ENCODE data around the gene HCFC1R1. TPM values are rescaled to one million over a fixed set of nuclear protein-coding genes. Genes with fewer than 3 reads are reported as not detected.

Gene HCFC1R1
- polyA plus RNA-seq, 3 donors = 16.7 to 27.1 (median 19.9) TPM

DNA sequence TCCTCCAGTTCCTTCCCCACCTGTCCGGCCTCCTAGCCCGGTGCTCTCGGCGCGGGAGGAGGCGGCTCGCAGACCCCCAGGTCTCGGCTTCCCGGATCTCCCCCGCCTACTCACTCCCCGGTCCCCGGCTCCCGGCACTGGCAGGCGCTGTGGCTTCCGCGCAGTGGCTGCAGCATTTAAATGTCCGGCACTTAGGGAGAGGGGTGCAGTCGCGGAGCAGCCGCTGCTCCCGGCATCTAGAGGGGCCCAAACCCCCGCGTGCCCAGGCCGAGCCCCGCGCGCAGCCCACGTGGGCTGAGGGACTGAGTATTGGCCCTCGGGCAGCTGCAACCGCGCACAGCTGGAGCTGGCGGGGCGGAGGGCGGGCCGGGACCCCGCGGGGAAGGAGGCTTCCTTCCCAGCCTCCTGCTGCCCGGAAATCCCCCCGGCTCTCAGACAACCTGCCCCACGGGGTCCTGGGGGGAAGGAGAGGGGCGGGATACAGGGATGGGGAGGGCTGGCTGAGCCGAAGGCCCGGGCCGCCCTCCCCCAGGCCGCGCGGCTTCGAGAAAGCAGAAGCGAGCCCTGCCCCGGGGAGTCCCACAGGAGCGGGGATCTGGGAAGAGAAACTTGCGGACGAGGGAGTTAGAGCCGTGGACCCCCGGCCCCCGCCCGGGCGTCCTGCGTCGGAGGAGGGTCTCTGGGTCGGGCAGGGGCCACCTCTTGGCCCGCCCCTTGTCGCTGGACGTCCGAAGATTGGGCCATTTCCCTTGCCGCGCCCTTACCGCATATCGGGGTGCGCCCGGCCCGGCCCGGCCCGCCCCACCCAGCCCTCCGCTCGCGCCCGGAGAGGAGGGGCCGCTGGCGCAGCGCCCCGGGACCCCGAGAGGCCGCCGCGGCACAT, 22.3 kb upstream of the HCFC1R1 start, which contains the start of gene MMP25:
Gene MMP25, plus strand, starts transcription at position 804 of the 883 bp plus-strand sequence. CDS start 357 bp downstream, outside the sequence.
- H3K27me3 ChIP-seq (ENCODE audit: control insufficient read depth in 2 of 2, insufficient read depth in 2 of 2, low read length in 2 of 2) = peaks cover 7 to 31% of the 10 kb centered on the region in 2 donors
- peaks cover 58 to 75% of the 10 kb centered on the region in 2 donors for H3K4me1 ChIP-seq (ENCODE audit: control insufficient read depth in 1 of 2, insufficient read depth in 2 of 2, low read length in 2 of 2)
- Mint-ChIP-seq H3K27ac (peak within 1 kb of the TSS in 2 of 7 donors; percentile 41 to 45), H3K36me3 (peaks cover 17 to 24% of the 10 kb centered on the region in 2 donors), H3K27me3 (ENCODE audit: low read depth in 3 of 3) (peaks cover 31 to 45% (median 41%) of the 10 kb centered on the region in 3 donors), H3K4me3 (peak within 1 kb of the TSS; percentile 85 to 94), H3K9me3 (peaks cover 0 to 9% (median 3%) of the 10 kb centered on the region in 7 donors), H3K4me1 (peaks cover 53% of the 10 kb centered on the region)
- no peaks in the 10 kb centered on the region for H3K79me2 ChIP-seq (ENCODE audit: insufficient read depth, low read length)
- DNase-seq = peak in 2 of 3 donors; percentile 54 to 71
- H3K9me3 ChIP-seq (replicated peaks in 1 of 2; ENCODE audit: control insufficient read depth in 1 of 2, insufficient read depth in 1 of 2, low read length in 2 of 2) = no peaks in the 10 kb centered on the region
- H4K20me1 ChIP-seq (ENCODE audit: insufficient read depth, low read length) = no peaks in the 10 kb centered on the region
- H3K4me3 ChIP-seq (replicated peaks in 1 of 3; ENCODE audit: low read depth in 2 of 3, low read length in 3 of 3) = peak within 1 kb of the TSS; percentile 51 to 86 (median 73)
- peak within 1 kb of the TSS; percentile 100 for H3K4me2 ChIP-seq (replicated peaks; ENCODE audit: extremely low read depth, low read length, poor library complexity, severe bottlenecking)
- TF ChIP-seq, protein P1, sequence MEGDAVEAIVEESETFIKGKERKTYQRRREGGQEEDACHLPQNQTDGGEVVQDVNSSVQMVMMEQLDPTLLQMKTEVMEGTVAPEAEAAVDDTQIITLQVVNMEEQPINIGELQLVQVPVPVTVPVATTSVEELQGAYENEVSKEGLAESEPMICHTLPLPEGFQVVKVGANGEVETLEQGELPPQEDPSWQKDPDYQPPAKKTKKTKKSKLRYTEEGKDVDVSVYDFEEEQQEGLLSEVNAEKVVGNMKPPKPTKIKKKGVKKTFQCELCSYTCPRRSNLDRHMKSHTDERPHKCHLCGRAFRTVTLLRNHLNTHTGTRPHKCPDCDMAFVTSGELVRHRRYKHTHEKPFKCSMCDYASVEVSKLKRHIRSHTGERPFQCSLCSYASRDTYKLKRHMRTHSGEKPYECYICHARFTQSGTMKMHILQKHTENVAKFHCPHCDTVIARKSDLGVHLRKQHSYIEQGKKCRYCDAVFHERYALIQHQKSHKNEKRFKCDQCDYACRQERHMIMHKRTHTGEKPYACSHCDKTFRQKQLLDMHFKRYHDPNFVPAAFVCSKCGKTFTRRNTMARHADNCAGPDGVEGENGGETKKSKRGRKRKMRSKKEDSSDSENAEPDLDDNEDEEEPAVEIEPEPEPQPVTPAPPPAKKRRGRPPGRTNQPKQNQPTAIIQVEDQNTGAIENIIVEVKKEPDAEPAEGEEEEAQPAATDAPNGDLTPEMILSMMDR (IDR thresholded peaks at IDR 0.05) = no peak
- under 1% methylated on average over 75 of the region's 86 CpGs for WGBS (ENCODE audit: insufficient coverage)
- H3K36me3 ChIP-seq (replicated peaks in 1 of 2; ENCODE audit: control insufficient read depth in 1 of 2, insufficient read depth in 2 of 2, low read length in 2 of 2) = no peaks in the 10 kb centered on the region
- H3K9ac ChIP-seq (ENCODE audit: insufficient read depth, low read length, poor library complexity, severe bottlenecking) = peak within 1 kb of the TSS; percentile 70
- H3K27ac ChIP-seq (ENCODE audit: low read depth in 1 of 2, low read length in 2 of 2) = peak within 1 kb of the TSS in 1 of 2 donors; percentile 44
- H2AFZ ChIP-seq (ENCODE audit: insufficient read depth, low read depth, low read length, poor library complexity, severe bottlenecking) = peak within 1 kb of the TSS; percentile 93
- intact Hi-C loops (cut with micrococcal nuclease) = no loop called here

GRCh38 chr16:3044708-3045107, 21.0 kb upstream of the HCFC1R1 start:
- H3K4me3 Mint-ChIP-seq = peak overlapping the region; percentile 85 to 94
- 100% methylated on average over 1 of the region's 6 CpGs for WGBS (ENCODE audit: insufficient coverage)
- Histone ChIP-seq H3K36me3 (replicated peaks in 1 of 2; ENCODE audit: control insufficient read depth in 1 of 2, insufficient read depth in 2 of 2, low read length in 2 of 2) (no peaks in the 10 kb centered on the region), H2AFZ (ENCODE audit: insufficient read depth, low read depth, low read length, poor library complexity, severe bottlenecking) (no peak overlapping the region), H3K79me2 (ENCODE audit: insufficient read depth, low read length) (no peaks in the 10 kb centered on the region), H3K4me2 (replicated peaks; ENCODE audit: extremely low read depth, low read length, poor library complexity, severe bottlenecking) (peak overlapping the region; percentile 100), H3K27ac (ENCODE audit: low read depth in 1 of 2, low read length in 2 of 2) (no peak overlapping the region), H3K4me3 (replicated peaks in 1 of 3; ENCODE audit: low read depth in 2 of 3, low read length in 3 of 3) (peak overlapping the region in 1 of 3 experiments; percentile 86), H3K9ac (ENCODE audit: insufficient read depth, low read length, poor library complexity, severe bottlenecking) (no peak overlapping the region), H4K20me1 (ENCODE audit: insufficient read depth, low read length) (no peaks in the 10 kb centered on the region), H3K27me3 (ENCODE audit: control insufficient read depth in 2 of 2, insufficient read depth in 2 of 2, low read length in 2 of 2) (peaks cover 7 to 35% of the 10 kb centered on the region in 2 donors), H3K9me3 (replicated peaks in 1 of 2; ENCODE audit: control insufficient read depth in 1 of 2, insufficient read depth in 1 of 2, low read length in 2 of 2) (no peaks in the 10 kb centered on the region), H3K4me1 (ENCODE audit: control insufficient read depth in 1 of 2, insufficient read depth in 2 of 2, low read length in 2 of 2) (peaks cover 45 to 62% of the 10 kb centered on the region in 2 donors)
- peak overlapping the region in 1 of 7 donors; percentile 58 for H3K27ac Mint-ChIP-seq
- H3K4me1 Mint-ChIP-seq = peaks cover 43% of the 10 kb centered on the region
- H3K36me3 Mint-ChIP-seq = peaks cover 13% of the 10 kb centered on the region in 2 donors
- intact Hi-C loops (cut with micrococcal nuclease) = no loop called here
- H3K27me3 Mint-ChIP-seq (ENCODE audit: low read depth in 3 of 3) = peaks cover 36 to 52% (median 52%) of the 10 kb centered on the region in 3 donors
- DNase-seq = no peak
- TF ChIP-seq, protein P1 (IDR thresholded peaks at IDR 0.05) = no peak
- peaks cover 0 to 9% (median 2%) of the 10 kb centered on the region in 7 donors for H3K9me3 Mint-ChIP-seq

Measured in CD14-positive monocyte (primary cell).